ENCODE results near the gene CCL21.

DNA sequence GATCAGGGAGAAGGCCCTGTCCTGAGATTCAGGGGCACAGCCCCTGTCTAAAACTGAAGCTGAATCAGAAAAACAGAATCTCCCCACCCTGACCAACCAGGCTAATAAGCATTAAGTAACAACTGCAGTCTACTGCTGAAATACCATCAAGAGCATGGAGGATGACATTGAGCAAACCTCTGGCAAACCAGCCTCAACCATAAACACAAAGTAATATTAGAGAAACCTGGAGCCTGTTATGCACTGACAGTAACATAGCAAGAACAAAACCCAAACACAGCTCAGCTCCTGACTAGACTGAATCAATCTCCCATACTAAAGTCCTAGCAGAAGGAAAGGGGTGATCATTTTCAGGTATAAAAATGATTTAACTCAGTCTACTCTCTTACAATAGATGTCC lies 24.8 kb upstream of the CCL21 start:
- TF ChIP-seq EHMT2 (IDR thresholded peaks at IDR 0.05; ENCODE audit: low read depth) (no peak), SMC3 (IDR thresholded peaks at IDR 0.05) (no peak), RFX5 (IDR thresholded peaks at IDR 0.05) (no peak), CEBPB (IDR thresholded peaks at IDR 0.05) (no peak), POLR2A (IDR thresholded peaks at IDR 0.05; ENCODE audit: low read length) (no peak)
- TF ChIP-seq, protein P1, sequence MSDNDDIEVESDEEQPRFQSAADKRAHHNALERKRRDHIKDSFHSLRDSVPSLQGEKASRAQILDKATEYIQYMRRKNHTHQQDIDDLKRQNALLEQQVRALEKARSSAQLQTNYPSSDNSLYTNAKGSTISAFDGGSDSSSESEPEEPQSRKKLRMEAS (IDR thresholded peaks at IDR 0.05), result no peak
- TF ChIP-seq, protein P2, sequence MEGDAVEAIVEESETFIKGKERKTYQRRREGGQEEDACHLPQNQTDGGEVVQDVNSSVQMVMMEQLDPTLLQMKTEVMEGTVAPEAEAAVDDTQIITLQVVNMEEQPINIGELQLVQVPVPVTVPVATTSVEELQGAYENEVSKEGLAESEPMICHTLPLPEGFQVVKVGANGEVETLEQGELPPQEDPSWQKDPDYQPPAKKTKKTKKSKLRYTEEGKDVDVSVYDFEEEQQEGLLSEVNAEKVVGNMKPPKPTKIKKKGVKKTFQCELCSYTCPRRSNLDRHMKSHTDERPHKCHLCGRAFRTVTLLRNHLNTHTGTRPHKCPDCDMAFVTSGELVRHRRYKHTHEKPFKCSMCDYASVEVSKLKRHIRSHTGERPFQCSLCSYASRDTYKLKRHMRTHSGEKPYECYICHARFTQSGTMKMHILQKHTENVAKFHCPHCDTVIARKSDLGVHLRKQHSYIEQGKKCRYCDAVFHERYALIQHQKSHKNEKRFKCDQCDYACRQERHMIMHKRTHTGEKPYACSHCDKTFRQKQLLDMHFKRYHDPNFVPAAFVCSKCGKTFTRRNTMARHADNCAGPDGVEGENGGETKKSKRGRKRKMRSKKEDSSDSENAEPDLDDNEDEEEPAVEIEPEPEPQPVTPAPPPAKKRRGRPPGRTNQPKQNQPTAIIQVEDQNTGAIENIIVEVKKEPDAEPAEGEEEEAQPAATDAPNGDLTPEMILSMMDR (IDR thresholded peaks at IDR 0.05), result no peak
- TF ChIP-seq, protein P3, sequence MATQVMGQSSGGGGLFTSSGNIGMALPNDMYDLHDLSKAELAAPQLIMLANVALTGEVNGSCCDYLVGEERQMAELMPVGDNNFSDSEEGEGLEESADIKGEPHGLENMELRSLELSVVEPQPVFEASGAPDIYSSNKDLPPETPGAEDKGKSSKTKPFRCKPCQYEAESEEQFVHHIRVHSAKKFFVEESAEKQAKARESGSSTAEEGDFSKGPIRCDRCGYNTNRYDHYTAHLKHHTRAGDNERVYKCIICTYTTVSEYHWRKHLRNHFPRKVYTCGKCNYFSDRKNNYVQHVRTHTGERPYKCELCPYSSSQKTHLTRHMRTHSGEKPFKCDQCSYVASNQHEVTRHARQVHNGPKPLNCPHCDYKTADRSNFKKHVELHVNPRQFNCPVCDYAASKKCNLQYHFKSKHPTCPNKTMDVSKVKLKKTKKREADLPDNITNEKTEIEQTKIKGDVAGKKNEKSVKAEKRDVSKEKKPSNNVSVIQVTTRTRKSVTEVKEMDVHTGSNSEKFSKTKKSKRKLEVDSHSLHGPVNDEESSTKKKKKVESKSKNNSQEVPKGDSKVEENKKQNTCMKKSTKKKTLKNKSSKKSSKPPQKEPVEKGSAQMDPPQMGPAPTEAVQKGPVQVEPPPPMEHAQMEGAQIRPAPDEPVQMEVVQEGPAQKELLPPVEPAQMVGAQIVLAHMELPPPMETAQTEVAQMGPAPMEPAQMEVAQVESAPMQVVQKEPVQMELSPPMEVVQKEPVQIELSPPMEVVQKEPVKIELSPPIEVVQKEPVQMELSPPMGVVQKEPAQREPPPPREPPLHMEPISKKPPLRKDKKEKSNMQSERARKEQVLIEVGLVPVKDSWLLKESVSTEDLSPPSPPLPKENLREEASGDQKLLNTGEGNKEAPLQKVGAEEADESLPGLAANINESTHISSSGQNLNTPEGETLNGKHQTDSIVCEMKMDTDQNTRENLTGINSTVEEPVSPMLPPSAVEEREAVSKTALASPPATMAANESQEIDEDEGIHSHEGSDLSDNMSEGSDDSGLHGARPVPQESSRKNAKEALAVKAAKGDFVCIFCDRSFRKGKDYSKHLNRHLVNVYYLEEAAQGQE (IDR thresholded peaks at IDR 0.05), result no peak
